Keratinocyte (primary cell): ENCODE measurements around the gene SIVA1. TPM values are rescaled to one million over a fixed set of nuclear protein-coding genes. Genes with fewer than 3 reads are reported as not detected.

Experiments used
- DNase-seq: peaks from one replicate; pipeline ENCODE4 v3.0.0-alpha.2; 2011; ENCODE audit warnings: low read depth, missing footprints, low spot score
- FAIRE-seq: peaks from 2 replicates; lab custom pipeline; 2011; peaks lifted over from hg19 to GRCh38; lab: Jason Lieb, UNC
- H2AFZ ChIP-seq: 2 replicates; pipeline ENCODE4 v1.6.0; 2012; ENCODE audit warnings: low read length, control low read depth, inconsistent platforms; ENCODE audit not compliant: control insufficient read depth
- H3K27ac ChIP-seq: 2 replicates; pipeline ENCODE4 v1.5.1; 2011; ENCODE audit warnings: low read length; ENCODE audit not compliant: control insufficient read depth, insufficient read depth
- H3K27me3 ChIP-seq: 3 replicates; pipeline ENCODE4 v1.6.0; 2011; ENCODE audit warnings: low read length; ENCODE audit not compliant: control insufficient read depth, insufficient read depth; ENCODE audit errors: extremely low read depth
- H3K36me3 ChIP-seq, 2 experiments: 2 replicates in 1 of 2; 3 replicates in 1 of 2; pipeline ENCODE4 v1.5.1; 2011; ENCODE audit warnings: low read length in 2 of 2, mild to moderate bottlenecking in 1 of 2; ENCODE audit not compliant: control insufficient read depth in 2 of 2, insufficient read depth in 2 of 2; ENCODE audit errors: extremely low read depth in 1 of 2
- H3K4me1 ChIP-seq: 3 replicates; pipeline ENCODE4 v1.5.1; 2011; ENCODE audit warnings: low read length; ENCODE audit not compliant: control insufficient read depth, insufficient read depth; ENCODE audit errors: extremely low read depth
- H3K4me2 ChIP-seq: 3 replicates; pipeline ENCODE4 v1.6.0; 2011; ENCODE audit warnings: low read depth, low read length; ENCODE audit not compliant: control insufficient read depth, insufficient read depth; ENCODE audit errors: extremely low read depth
- H3K4me3 ChIP-seq, 3 experiments: fragments of 200-600 bp in 1 of 3; sonication (generic) in 1 of 3; 2 replicates in 2 of 3; 3 replicates in 1 of 3; pipeline ENCODE4 v1.5.1; 2011 to 2016; ENCODE audit warnings: low read length in 3 of 3, mild to moderate bottlenecking in 3 of 3, control low read depth in 2 of 3, inconsistent platforms in 1 of 3, low read depth in 1 of 3, mixed read lengths in 1 of 3, mixed run types in 1 of 3, moderate library complexity in 1 of 3; ENCODE audit not compliant: control insufficient read depth in 2 of 3, insufficient read depth in 2 of 3; ENCODE audit errors: extremely low read depth in 1 of 3
- H3K79me2 ChIP-seq: 2 replicates; pipeline ENCODE4 v1.6.0; 2012; ENCODE audit warnings: low read length; ENCODE audit not compliant: control insufficient read depth, insufficient read depth
- H3K9ac ChIP-seq: 3 replicates; pipeline ENCODE4 v1.6.0; 2011; ENCODE audit warnings: low read length; ENCODE audit not compliant: control insufficient read depth, insufficient read depth; ENCODE audit errors: extremely low read depth
- H3K9me1 ChIP-seq: 3 replicates; pipeline ENCODE4 v1.6.0; 2011; ENCODE audit warnings: low read length; ENCODE audit not compliant: control insufficient read depth, insufficient read depth; ENCODE audit errors: extremely low read depth
- H3K9me3 ChIP-seq: 2 replicates; pipeline ENCODE4 v1.5.1; 2012; ENCODE audit warnings: low read depth, low read length; ENCODE audit not compliant: control insufficient read depth
- H4K20me1 ChIP-seq: 3 replicates; pipeline ENCODE4 v1.6.0; 2011; ENCODE audit warnings: low read length; ENCODE audit not compliant: control insufficient read depth, insufficient read depth; ENCODE audit errors: extremely low read depth
- EZH2 ChIP-seq: IDR thresholded peaks from one replicate; pipeline ENCODE4 v1.6.1; 2012; ENCODE audit warnings: inconsistent platforms, mild to moderate bottlenecking, low read length, moderate library complexity
- dilution Hi-C: fragments of 300-500 bp; cut with MboI; formaldehyde crosslinking; loops from one replicate; pipeline ENCODE4 v1.7.0; 2020; ENCODE audit warnings: low sequenced_read_pairs; ENCODE audit not compliant: extremely low pct_ligation_motif_present
- polyA plus RNA-seq, 5 experiments: library from polyadenylated mRNA; depleted of rRNA in 3 of 5; stranded (reverse) in 3 of 5; stranded (forward) in 1 of 5; unstranded in 1 of 5; fragments of >200 nt; gene quantifications; 1 replicate in 1 of 5; 2 replicates in 3 of 5; 3 replicates in 1 of 5; pipeline versions ENCODE4 v1.2.1 to v1.2.3, GENCODE V29; 2011 to 2012; ENCODE audit warnings: missing spikeins in 2 of 5, low read depth in 1 of 5, low replicate concordance in 1 of 5
- TF ChIP-seq, protein P1 (sequence below), 3 experiments: IDR thresholded peaks in 1 of 3; conservative IDR thresholded peaks in 1 of 3; optimal IDR thresholded peaks in 1 of 3; 2 replicates in 2 of 3; 3 replicates in 1 of 3; pipeline versions ENCODE3 to v1.5.1; 2011; ENCODE audit warnings: low read length in 3 of 3, mild to moderate bottlenecking in 3 of 3, moderate library complexity in 2 of 3, control low read depth in 1 of 3, inconsistent platforms in 1 of 3; ENCODE audit not compliant: insufficient read depth in 2 of 3; ENCODE audit errors: extremely low read depth in 1 of 3

The SIVA1 gene
- polyA plus RNA-seq, 1 donor (not counting 4 experiments of a cell fraction or from before 2014, with no cell fraction given) = 35.3 TPM

DNA sequence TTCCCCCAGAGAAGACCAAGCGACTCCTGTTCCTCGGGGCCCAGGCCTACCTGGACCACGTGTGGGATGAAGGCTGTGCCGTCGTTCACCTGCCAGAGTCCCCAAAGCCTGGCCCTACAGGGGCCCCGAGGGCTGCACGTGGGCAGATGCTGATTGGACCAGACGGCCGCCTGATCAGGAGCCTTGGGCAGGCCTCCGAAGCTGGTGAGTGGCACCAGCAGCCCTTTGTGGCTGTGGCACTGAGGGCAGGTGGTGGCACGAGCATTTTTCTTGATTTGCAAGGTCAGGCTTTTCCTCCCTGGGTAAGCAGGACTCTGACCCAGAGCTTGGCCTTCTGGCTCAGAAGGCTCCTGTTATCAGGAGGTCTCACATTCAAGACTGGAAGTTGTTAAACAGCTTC, 2.7 kb downstream of the SIVA1 start:
- no peaks in the 10 kb centered on the region for H3K9me3 ChIP-seq
- H3K79me2 ChIP-seq = peaks cover 39% of the 10 kb centered on the region
- H3K9ac ChIP-seq = no peak overlapping the region
- no peaks in the 10 kb centered on the region for H3K27me3 ChIP-seq
- H4K20me1 ChIP-seq = peaks cover 3% of the 10 kb centered on the region
- H3K4me2 ChIP-seq = no peak overlapping the region
- no peaks in the 10 kb centered on the region for H3K9me1 ChIP-seq
- no peak overlapping the region for H2AFZ ChIP-seq
- no peak overlapping the region for H3K4me3 ChIP-seq
- no peak for FAIRE-seq
- H3K36me3 ChIP-seq = peaks cover 23% of the 10 kb centered on the region in 2 experiments
- no peak overlapping the region for H3K27ac ChIP-seq
- TF ChIP-seq, protein P1, sequence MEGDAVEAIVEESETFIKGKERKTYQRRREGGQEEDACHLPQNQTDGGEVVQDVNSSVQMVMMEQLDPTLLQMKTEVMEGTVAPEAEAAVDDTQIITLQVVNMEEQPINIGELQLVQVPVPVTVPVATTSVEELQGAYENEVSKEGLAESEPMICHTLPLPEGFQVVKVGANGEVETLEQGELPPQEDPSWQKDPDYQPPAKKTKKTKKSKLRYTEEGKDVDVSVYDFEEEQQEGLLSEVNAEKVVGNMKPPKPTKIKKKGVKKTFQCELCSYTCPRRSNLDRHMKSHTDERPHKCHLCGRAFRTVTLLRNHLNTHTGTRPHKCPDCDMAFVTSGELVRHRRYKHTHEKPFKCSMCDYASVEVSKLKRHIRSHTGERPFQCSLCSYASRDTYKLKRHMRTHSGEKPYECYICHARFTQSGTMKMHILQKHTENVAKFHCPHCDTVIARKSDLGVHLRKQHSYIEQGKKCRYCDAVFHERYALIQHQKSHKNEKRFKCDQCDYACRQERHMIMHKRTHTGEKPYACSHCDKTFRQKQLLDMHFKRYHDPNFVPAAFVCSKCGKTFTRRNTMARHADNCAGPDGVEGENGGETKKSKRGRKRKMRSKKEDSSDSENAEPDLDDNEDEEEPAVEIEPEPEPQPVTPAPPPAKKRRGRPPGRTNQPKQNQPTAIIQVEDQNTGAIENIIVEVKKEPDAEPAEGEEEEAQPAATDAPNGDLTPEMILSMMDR (optimal IDR thresholded peaks at IDR 0.05 in 1 of 3, IDR thresholded peaks at IDR 0.05 in 1 of 3, conservative IDR thresholded peaks at IDR 0.05 in 1 of 3; ENCODE audit: extremely low read depth in 1 of 3, insufficient read depth in 2 of 3, low read length in 3 of 3) = no peak
- TF ChIP-seq EZH2 = no peak
- dilution Hi-C loops = loop anchor here (10.0 kb wide), 1 partner anchor 69 kb away; no protein-coding TSS in a partner anchor
- H3K4me1 ChIP-seq = peaks cover 13% of the 10 kb centered on the region
- DNase-seq = no peak

DNA sequence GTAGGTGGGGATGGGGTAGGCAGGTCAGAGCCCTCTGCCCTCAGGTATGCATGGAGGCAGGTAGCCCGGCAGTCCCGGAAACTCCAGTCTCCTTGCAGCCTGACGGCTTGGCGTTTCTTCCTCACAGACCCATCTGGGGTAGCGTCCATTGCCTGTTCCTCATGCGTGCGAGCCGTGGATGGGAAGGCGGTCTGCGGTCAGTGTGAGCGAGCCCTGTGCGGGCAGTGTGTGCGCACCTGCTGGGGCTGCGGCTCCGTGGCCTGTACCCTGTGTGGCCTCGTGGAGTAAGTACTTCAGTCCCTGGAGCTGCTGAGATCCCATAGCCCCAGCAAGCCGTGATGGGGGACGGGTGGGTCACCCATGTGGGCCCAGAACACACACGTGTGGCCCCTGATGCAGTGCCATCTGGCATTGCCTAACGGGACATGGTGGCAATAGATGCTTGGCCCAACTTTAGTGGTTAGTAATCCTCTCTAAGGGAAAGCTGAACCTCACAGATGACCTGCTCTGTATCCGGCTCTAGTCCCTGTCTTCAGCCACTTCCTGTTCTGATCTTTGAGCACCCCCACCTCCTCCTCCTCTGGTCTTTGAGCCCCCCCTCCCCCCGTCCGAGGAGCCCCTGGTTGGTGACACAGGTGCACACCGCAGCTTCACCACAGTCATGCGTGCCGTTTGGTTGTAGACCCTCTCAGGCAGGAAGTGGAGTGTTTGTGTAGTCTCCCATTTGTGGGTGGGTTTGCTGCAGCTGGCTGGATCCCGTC, 3.7 kb downstream of the SIVA1 start:
- no peak for FAIRE-seq
- no peak for DNase-seq
- Histone ChIP-seq H3K4me2 (no peak overlapping the region), H3K4me1 (peaks cover 12% of the 10 kb centered on the region), H3K4me3 (no peak overlapping the region), H3K27me3 (no peaks in the 10 kb centered on the region), H3K9ac (no peak overlapping the region), H3K79me2 (peaks cover 39% of the 10 kb centered on the region), H3K9me1 (no peaks in the 10 kb centered on the region), H2AFZ (no peak overlapping the region), H4K20me1 (peaks cover 3% of the 10 kb centered on the region), H3K27ac (no peak overlapping the region), H3K9me3 (no peaks in the 10 kb centered on the region), H3K36me3 (peaks cover 23% of the 10 kb centered on the region in 2 experiments)
- TF ChIP-seq EZH2 = no peak
- TF ChIP-seq, protein P1 (optimal IDR thresholded peaks at IDR 0.05 in 1 of 3, IDR thresholded peaks at IDR 0.05 in 1 of 3, conservative IDR thresholded peaks at IDR 0.05 in 1 of 3; ENCODE audit: extremely low read depth in 1 of 3, insufficient read depth in 2 of 3, low read length in 3 of 3) = no peak
- dilution Hi-C loops = loop anchor here (10.0 kb wide), 1 partner anchor 68 kb away; no protein-coding TSS in a partner anchor
